ENCODE results near the gene PRAC1.
A peak's percentile ranks its signal among the peaks of the same experiment; 100 is the strongest.

Gene PRAC1

GRCh38 chr17:48746916-48747444 lies 24.7 kb upstream of the PRAC1 start:
- DNase-seq, result no peak

- DNase-seq, result no peak
Observed at GRCh38 chr17:48745381-48746275, 23.3 kb upstream of the PRAC1 start.

GRCh38 chr17:48740537-48740936 lies 18.2 kb upstream of the PRAC1 start:
- DNase-seq, result no peak

GRCh38 chr17:48738803-48739526 lies 16.6 kb upstream of the PRAC1 start:
- DNase-seq, result peak; percentile 32

- no peak for DNase-seq
Observed at GRCh38 chr17:48738424-48738802, 16.1 kb upstream of the PRAC1 start.

GRCh38 chr17:48737330-48738043 lies 15.2 kb upstream of the PRAC1 start:
- peak; percentile 4 for DNase-seq

- no peak for DNase-seq
Observed at GRCh38 chr17:48735062-48735351, 12.7 kb upstream of the PRAC1 start.

- DNase-seq, result peak; percentile 40
Observed at GRCh38 chr17:48734333-48735061, 12.2 kb upstream of the PRAC1 start.

GRCh38 chr17:48733632-48734328 lies 11.5 kb upstream of the PRAC1 start:
- DNase-seq, result peak; percentile 22

GRCh38 chr17:48732688-48733629 lies 10.6 kb upstream of the PRAC1 start:
- peak; percentile 21 for DNase-seq

GRCh38 chr17:48731355-48731754 lies 9.0 kb upstream of the PRAC1 start:
- no peak for DNase-seq

GRCh38 chr17:48730240-48730550 lies 7.9 kb upstream of the PRAC1 start:
- DNase-seq, result no peak

- no peak for DNase-seq
Observed at GRCh38 chr17:48729335-48730239, 7.3 kb upstream of the PRAC1 start.

GRCh38 chr17:48728232-48729231 lies 6.2 kb upstream of the PRAC1 start, which contains the start of gene HOXB13:
Gene HOXB13, minus strand, starts transcription at chr17:48728750. Its CDS starts 157 bp downstream, at chr17:48728593.
- no peak for DNase-seq

- no peak for DNase-seq
Observed at GRCh38 chr17:48727415-48728175, 5.3 kb upstream of the PRAC1 start.

- no peak for DNase-seq
Observed at GRCh38 chr17:48726916-48727286, 4.6 kb upstream of the PRAC1 start.

- DNase-seq, result no peak
Observed at GRCh38 chr17:48726114-48726915, 4.0 kb upstream of the PRAC1 start.

Measured in right forelimb (tissue), 1 donor.